Measurements from ENCODE around the gene ST6GALNAC6. TPM values are rescaled to one million over a fixed set of nuclear protein-coding genes. Genes with fewer than 3 reads are reported as not detected.
"Not testable (repeated sequence)": the region's sequence is repeated elsewhere in the genome, so short reads cannot be mapped to it uniquely, and the experiment has no call there.

Gene ST6GALNAC6
- total RNA-seq, 2 donors from 2014 or later, result 68.2 to 106 TPM

DNA sequence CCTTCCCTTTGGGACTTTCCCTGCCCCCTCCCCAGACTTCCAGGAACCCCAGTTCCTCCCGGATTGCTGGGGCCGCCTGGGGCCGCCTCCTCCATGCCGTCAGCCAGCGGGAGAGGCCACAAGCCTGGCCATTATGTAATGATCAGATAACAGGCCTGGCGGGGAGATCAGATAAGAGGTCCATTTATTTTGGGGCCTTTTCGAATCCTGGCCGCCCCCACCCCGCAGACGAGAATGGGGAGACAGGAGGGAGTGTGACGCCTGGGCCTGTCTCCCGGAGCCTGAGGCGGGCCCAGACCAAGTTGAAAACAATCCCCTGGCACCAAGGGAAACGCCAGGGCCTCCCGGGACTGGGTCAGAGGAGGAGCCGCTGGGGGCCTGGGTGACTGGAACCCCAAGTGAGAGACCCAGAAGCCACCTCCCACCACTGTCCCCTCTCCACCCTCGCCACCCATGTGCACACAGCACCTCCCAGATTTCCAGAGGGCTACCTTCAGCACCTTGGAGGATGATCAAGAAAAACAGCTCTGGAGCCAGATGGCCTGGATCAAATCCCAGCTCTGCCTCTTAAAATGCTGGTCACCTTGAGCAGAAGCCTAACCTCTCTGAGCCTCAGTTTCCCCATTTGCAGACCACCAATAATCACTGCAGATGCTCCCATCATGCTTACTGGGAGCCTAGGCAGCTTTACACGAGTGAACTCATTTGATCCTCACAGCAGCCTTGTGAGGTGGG lies 52.8 kb downstream of the ST6GALNAC6 start:
- Histone ChIP-seq H3K36me3 (peaks cover 40% of the 10 kb centered on the region), H3K4me3 (peak overlapping the region; percentile 9 to 36), H3K9me3 (peaks cover 0 to 11% of the 10 kb centered on the region in 2 donors), H3K27ac (peak overlapping the region; percentile 79 to 88), H3K4me1 (peaks cover 0 to 55% of the 10 kb centered on the region in 2 donors), H3K27me3 (no peaks in the 10 kb centered on the region)
- TF ChIP-seq, protein P1, sequence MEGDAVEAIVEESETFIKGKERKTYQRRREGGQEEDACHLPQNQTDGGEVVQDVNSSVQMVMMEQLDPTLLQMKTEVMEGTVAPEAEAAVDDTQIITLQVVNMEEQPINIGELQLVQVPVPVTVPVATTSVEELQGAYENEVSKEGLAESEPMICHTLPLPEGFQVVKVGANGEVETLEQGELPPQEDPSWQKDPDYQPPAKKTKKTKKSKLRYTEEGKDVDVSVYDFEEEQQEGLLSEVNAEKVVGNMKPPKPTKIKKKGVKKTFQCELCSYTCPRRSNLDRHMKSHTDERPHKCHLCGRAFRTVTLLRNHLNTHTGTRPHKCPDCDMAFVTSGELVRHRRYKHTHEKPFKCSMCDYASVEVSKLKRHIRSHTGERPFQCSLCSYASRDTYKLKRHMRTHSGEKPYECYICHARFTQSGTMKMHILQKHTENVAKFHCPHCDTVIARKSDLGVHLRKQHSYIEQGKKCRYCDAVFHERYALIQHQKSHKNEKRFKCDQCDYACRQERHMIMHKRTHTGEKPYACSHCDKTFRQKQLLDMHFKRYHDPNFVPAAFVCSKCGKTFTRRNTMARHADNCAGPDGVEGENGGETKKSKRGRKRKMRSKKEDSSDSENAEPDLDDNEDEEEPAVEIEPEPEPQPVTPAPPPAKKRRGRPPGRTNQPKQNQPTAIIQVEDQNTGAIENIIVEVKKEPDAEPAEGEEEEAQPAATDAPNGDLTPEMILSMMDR (IDR thresholded peaks at IDR 0.05), result no peak
- DNase-seq (ENCODE audit: low spot score), result peak; percentile 75

- Histone ChIP-seq H3K4me1 (peaks cover 0 to 65% of the 10 kb centered on the region in 2 donors), H3K27ac (peak overlapping the region; percentile 79 to 88), H3K9me3 (peaks cover 0 to 11% of the 10 kb centered on the region in 2 donors), H3K4me3 (peak overlapping the region in 1 of 2 donors; percentile 36), H3K36me3 (peaks cover 37% of the 10 kb centered on the region)
- not testable (repeated sequence) for DNase-seq (ENCODE audit: low spot score); H3K27me3 ChIP-seq
Measured at GRCh38 chr9:127845619-127846018, 53.8 kb downstream of the ST6GALNAC6 start.

DNA sequence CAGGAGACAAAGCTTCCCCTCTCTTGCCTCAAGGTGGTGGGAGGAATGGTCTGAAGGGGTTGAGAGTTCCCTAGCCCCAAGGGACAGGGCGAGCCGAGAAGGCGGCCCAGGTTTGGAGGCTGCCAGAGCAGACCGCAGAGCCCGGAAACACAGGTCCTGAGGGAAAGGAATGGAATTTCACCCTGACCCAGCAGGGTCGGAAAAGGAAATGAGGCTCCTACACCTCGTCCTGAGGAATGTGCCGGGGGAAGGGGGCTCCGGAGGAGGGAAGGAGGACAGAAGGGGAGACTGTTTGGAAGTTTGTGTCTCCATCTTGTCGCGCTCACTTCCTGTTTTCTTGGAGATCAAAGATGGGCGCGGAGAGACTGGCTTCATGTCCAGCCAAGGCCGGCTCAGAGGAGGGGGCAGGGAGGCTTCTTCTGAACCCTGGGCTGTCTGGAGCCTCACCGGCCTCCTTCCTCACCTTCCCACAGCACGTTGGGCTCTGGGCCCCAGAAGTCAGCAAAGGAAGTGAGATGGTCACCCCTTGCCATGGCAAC lies 54.5 kb downstream of the ST6GALNAC6 start:
- Histone ChIP-seq H3K36me3 (peaks cover 37% of the 10 kb centered on the region), H3K27me3 (no peaks in the 10 kb centered on the region), H3K4me3 (peak overlapping the region in 1 of 2 donors; percentile 14), H3K27ac (peak overlapping the region; percentile 79 to 88), H3K9me3 (peaks cover 0 to 11% of the 10 kb centered on the region in 2 donors), H3K4me1 (peaks cover 0 to 71% of the 10 kb centered on the region in 2 donors)
- TF ChIP-seq, protein P1 (IDR thresholded peaks at IDR 0.05), result no peak
- no peak for DNase-seq (ENCODE audit: low spot score)

DNA sequence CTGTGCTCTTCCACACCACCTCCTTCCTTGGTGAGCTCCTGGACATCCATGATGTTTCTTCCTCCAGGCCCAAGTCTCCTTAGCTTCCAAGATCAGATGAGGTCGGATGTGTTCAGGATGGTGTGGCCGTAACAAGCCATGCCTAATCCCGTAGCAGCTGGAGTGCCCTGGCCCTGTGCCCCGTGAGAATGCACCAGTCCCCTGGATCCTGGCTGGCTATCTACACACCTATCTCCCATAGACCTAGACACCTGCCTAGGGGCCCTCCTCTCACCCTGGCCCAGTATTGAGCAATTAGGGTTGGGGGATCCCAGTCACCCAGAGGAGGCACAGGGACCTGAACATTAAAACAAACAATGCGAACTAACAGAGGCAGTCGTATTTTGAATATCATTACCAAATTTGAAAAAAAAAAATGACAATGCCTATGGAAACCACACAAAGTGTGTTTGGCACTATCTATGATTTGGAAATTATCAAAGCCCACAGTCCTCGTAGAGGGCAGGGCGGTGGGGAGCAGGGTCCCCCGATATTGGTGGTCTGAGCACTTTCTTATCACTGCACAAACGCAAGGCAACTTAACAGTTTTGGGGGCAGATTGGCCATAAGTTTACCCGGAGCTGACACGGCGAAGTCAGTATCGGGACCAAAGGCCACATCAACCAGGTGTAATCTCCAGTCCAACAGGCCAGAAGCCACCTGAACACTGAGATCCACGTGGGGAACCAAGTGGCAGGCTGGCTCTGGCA lies 58.1 kb downstream of the ST6GALNAC6 start:
- H3K36me3 ChIP-seq, result peaks cover 34% of the 10 kb centered on the region
- H3K4me3 ChIP-seq, result no peak overlapping the region
- H3K4me1 ChIP-seq, result peaks cover 0 to 86% of the 10 kb centered on the region in 2 donors
- no peak for DNase-seq (ENCODE audit: low spot score)
- TF ChIP-seq, protein P1 (IDR thresholded peaks at IDR 0.05), result no peak
- H3K9me3 ChIP-seq, result no peaks in the 10 kb centered on the region
- peak overlapping the region in 1 of 2 donors; percentile 90 for H3K27ac ChIP-seq
- H3K27me3 ChIP-seq, result no peaks in the 10 kb centered on the region

- H3K4me3 ChIP-seq, result peak overlapping the region in 1 of 2 donors; percentile 14
- TF ChIP-seq, protein P1 (IDR thresholded peaks at IDR 0.05), result no peak
- peaks cover 0 to 86% of the 10 kb centered on the region in 2 donors for H3K4me1 ChIP-seq
- peak; percentile 96 for DNase-seq (ENCODE audit: low spot score)
- H3K27me3 ChIP-seq, result no peaks in the 10 kb centered on the region
- H3K9me3 ChIP-seq, result no peaks in the 10 kb centered on the region
- peaks cover 34% of the 10 kb centered on the region for H3K36me3 ChIP-seq
- peak overlapping the region; percentile 90 to 91 for H3K27ac ChIP-seq
Measured at GRCh38 chr9:127838375-127839078, 60.9 kb downstream of the ST6GALNAC6 start.
